Kidney epithelial cell (primary cell): ENCODE results near the gene ADSS1. TPM values are rescaled to one million over a fixed set of nuclear protein-coding genes. Genes with fewer than 3 reads are reported as not detected.

ENCODE experiments used
- DNase-seq: peaks from one replicate; pipeline ENCODE4 v3.0.0-alpha.2; 2010; ENCODE audit warnings: low read depth
- H3K27me3 ChIP-seq: 2 replicates; pipeline ENCODE4 v1.6.0; 2011; ENCODE audit warnings: low read length; ENCODE audit not compliant: control insufficient read depth, insufficient read depth
- H3K36me3 ChIP-seq: 2 replicates; pipeline ENCODE4 v1.5.1; 2011; ENCODE audit warnings: low read length; ENCODE audit not compliant: control insufficient read depth, insufficient read depth
- H3K4me3 ChIP-seq: 2 replicates; pipeline ENCODE4 v1.5.1; 2011; ENCODE audit warnings: low read depth, mild to moderate bottlenecking, control low read depth, low read length
- total RNA-seq: library from RNA; depleted of rRNA; stranded (reverse); fragments of >200 nt; gene quantifications from 2 replicates; pipeline ENCODE4 v1.2.3, GENCODE V29; 2015
- TF ChIP-seq, protein P1 (sequence below): IDR thresholded peaks from 2 replicates; pipeline ENCODE4 v1.5.1; 2011; ENCODE audit warnings: mild to moderate bottlenecking, moderate library complexity, low read length, control low read depth, inconsistent platforms; ENCODE audit not compliant: insufficient read depth, poor library complexity, severe bottlenecking

Gene ADSS1
- 3.4 and 10.3 TPM in 2 replicates for total RNA-seq

DNA sequence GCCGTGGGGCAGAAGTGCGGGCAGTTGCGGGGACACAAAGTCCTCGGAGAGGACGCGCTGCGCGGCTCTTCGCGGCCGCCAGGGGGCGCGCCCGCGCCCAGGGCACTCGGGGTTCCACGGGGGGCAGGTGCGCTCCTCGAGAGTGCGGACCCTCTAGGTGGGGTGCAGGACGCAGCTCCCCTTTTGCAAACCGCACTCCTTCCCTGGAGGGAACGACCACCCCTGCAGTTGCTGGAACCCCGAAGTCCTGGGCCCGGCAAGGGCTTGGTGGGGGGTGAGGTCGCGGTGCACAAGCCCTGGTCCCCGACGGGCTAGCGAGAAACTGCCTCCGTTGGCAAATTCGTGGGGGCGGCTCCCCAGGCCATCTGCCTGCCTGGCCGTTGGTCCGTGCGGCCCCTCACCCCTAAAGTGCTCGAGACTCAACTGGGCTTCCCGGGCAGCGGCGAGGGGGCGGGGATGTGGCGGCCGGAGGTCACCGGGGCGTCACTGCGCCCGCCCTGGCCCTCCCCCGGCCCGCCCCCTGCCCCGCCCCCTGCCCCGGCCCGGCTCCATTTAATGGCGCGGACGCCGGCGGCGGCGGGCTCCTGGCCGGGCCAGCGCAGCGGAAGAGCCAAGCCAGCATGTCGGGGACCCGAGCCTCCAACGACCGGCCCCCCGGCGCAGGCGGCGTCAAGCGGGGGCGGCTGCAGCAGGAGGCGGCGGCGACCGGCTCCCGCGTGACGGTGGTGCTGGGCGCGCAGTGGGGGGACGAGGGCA is at the start of gene ADSS1:
ADSS1 (plus strand) TSS at position 579 of the 756 bp plus-strand sequence; CDS start at position 621, 42 bp downstream.
- Histone ChIP-seq H3K4me3 (peak within 1 kb of the TSS; percentile 52), H3K27me3 (peaks cover 3% of the 10 kb centered on the region), H3K36me3 (no peaks in the 10 kb centered on the region)
- TF ChIP-seq, protein P1, sequence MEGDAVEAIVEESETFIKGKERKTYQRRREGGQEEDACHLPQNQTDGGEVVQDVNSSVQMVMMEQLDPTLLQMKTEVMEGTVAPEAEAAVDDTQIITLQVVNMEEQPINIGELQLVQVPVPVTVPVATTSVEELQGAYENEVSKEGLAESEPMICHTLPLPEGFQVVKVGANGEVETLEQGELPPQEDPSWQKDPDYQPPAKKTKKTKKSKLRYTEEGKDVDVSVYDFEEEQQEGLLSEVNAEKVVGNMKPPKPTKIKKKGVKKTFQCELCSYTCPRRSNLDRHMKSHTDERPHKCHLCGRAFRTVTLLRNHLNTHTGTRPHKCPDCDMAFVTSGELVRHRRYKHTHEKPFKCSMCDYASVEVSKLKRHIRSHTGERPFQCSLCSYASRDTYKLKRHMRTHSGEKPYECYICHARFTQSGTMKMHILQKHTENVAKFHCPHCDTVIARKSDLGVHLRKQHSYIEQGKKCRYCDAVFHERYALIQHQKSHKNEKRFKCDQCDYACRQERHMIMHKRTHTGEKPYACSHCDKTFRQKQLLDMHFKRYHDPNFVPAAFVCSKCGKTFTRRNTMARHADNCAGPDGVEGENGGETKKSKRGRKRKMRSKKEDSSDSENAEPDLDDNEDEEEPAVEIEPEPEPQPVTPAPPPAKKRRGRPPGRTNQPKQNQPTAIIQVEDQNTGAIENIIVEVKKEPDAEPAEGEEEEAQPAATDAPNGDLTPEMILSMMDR, result peak; percentile 43
- DNase-seq, result no peak

DNA sequence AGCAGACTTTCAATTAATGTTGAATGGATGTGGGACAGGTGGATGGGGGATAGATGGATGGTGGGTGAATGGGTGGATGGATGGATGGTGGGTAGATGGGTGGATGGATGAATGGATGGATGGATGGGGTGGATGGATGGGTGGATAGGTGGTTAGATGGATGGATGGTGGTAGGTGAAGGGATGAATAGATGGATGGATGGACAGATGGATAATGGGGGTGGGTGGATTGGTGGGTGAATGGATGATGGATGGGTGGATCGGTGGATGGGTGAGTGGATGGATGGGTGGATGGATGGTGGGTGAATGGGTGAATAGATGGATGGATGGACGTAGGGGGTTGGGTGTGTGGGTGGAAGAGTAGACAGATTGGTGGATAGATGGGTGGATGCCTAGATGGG is 48.6 kb upstream of the ADSS1 start:
- TF ChIP-seq, protein P1, result no peak
- no peaks in the 10 kb centered on the region for H3K36me3 ChIP-seq
- no peak for DNase-seq
- H3K4me3 ChIP-seq, result no peak overlapping the region
- no peaks in the 10 kb centered on the region for H3K27me3 ChIP-seq

DNA sequence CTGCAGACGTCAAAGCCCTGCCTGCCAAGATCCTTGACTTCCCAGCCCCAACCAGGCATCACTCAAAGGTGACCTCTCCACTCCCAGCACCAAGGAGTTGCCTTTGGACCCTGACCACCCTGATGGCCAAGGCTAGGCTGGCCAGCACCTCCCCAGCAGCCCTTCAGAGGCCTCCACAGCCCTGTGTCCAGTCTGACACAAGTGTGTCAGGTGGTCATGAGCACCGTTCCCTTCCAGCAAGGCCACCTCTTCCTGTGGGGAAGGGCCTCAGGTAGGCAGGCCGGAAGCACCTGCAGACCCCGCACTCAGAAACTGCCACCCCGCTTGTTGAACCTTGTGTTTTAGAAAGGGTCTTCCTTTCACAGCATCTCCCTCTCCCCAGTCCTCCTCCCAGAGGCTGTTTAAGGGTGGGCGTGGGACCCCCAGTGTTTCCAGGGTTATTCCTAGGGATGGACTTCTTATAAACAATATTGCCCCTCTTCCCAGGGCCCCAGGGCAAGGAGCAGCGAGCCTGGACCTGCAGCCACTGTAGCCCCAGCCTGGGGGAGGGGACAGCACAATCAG is 47.8 kb upstream of the ADSS1 start:
- no peak for DNase-seq
- H3K27me3 ChIP-seq, result no peaks in the 10 kb centered on the region
- no peaks in the 10 kb centered on the region for H3K36me3 ChIP-seq
- H3K4me3 ChIP-seq, result no peak overlapping the region
- TF ChIP-seq, protein P1, result no peak

DNA sequence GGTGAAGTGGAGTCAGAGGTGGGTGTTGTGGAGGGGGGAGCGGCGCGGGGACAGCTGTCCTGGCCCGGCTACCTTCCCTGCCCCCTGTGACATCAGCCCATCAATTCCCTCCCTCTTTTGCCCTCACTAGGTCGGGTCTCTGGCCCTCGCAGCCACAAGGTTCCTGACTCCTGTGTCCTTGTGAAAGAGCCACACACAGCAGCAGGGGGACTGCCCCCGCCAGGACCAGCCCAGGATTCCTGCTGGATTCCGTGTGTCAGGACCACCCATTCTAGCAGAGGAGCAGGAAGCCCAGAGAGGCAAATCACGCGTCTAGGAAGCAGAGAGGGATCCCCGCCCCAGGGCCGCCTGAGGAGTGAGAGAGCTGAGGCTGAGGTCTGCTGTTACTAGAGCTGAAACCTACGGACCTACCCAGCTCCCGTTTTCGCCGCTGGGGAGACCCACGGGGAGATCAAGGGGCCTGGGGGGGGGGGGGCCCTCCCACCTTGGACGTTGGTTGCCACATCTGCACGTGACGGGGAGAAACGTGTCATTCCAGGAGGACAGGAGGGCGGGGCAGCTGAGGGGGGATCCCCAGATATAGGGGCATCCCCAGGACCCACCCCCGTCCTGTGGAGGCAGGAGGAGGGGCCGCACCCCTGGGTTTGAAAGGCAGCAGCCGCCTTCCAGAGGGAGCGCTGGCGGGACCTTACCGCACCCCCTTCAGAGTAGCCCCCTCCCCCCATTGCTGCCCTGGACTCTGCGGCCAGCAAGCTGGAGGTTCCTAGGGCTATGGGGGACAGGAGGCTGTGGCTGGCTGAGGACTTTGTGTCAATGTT is 47.1 kb upstream of the ADSS1 start:
- no peaks in the 10 kb centered on the region for H3K27me3 ChIP-seq
- TF ChIP-seq, protein P1, result no peak
- DNase-seq, result no peak
- H3K4me3 ChIP-seq, result peak overlapping the region; percentile 35
- no peaks in the 10 kb centered on the region for H3K36me3 ChIP-seq

DNA sequence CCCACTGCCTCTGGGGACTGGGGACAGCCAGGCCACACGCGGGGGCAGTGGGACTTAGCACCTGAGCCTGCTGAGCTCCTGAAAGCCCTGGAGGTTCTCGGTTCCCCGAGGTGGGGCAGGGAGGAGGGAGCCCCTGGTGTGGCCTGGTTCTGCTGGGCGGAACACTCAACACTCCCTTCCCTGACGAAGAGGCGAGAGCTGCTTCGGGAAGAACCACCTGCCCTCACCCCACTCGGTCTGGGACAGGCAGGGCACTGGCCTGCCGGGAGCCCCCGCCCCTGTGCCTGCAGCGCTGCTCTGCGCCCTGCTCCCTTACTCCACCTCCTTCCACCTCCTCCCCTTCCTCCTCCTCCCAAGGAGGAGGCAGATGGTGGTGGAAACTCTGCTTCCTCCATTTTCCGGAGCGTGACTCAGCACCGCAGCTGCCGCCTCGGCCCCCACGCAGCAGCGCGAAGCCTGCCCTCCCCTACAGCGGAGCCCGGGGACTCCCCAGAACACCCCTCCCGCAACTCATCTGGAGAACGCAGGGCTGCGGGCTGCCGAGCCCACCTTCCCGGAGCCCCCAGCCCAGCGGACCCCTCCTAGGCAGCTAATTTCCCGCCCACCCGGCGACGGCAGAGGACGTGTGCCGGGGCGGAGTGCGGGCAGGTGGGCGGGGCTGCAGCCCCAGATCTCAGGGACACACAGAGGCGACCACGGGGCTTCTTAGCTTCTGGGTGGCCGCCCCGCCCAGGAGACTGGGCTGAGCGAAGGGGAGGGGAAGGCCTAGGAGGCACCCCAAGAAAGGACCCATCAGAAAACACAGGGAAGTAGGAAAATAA is 46.3 kb upstream of the ADSS1 start:
- H3K27me3 ChIP-seq, result no peaks in the 10 kb centered on the region
- DNase-seq, result peak; percentile 45
- TF ChIP-seq, protein P1, result no peak

More for the DNA sequence above, 46.3 kb upstream of the ADSS1 start:
- Histone ChIP-seq H3K4me3 (peak overlapping the region; percentile 35), H3K36me3 (no peaks in the 10 kb centered on the region)
